GM12874 (cell line): Measurements from ENCODE around the gene ABHD2.
A peak's percentile ranks its signal among the peaks of the same experiment; 100 is the strongest.

Experiments used
- CTCF ChIP-seq: IDR thresholded peaks from 2 replicates; pipeline ENCODE4 v1.5.1; 2011; ENCODE audit warnings: low read depth, mild to moderate bottlenecking, control low read depth, low read length, moderate library complexity; ENCODE audit not compliant: insufficient read depth

The ABHD2 gene

DNA sequence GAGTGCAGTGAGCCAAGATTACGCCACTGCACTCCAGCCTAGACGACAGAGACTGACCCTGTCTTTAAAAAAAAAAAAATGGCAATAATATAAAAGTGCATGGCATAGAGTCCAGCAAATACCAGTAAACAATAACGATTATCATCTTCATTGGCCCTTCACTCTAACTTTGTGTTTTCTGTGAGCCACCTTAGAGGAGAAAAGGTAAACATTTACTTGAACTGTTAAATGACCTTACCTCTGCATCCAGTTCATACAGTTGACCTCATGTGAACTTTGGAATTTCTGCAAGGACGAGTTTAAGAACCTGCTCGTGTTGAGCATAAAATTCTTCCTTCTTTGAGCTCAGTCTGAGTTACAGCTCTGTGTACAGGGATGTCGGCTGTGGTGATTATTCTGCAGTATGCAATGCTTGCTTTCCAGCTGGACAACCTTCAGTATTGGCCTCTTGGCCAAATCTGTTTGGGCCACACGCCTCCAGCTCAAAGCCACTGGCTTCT, 76.5 kb downstream of the ABHD2 start:
- no peak for TF ChIP-seq CTCF

DNA sequence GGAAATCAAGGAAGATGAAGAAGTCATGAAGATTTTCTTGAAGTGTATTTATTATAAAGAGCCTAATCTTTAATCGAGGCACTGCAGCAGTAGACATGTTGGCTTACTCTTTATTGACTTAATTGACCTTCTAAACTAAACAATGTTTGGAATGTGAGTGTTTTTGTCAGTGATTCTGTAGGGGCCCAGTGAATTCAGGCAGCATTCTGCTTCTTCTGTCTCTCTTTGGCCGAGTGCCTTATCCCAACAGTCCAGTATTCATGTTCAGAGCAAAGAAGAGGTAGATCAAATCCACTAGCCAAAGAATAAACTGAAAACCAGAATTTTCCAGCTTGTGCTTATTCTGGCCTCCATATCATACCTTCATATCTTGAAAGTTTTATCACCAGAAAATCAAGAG, 77.4 kb downstream of the ABHD2 start:
- no peak for TF ChIP-seq CTCF

- TF ChIP-seq CTCF, result no peak
Observed at GRCh38 chr15:89167267-89168176, 79.3 kb downstream of the ABHD2 start.

DNA sequence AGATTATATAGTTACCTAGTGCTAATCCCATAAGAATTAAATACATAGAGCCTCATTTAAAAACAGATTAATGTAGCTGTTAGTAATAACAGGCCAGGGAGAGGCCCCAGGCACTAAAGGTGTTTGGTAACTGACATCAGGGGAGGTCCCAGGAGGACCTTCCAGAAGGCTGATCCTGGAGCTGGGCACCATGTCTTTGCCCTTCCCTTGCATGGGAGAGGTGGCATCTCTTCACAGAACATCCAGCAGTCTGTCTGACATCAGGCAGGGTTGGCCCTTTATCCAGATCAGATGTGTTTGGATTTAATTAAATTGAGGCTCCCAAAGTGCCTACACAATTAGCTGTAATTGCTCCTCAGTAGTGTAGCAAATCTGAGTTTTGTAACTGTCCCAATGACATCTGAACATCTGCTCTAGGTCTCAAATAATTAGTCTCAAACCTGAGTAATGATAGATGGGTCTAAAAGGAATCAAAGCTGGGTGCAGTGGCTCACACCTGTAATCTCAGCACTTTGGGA, 80.1 kb downstream of the ABHD2 start:
- no peak for TF ChIP-seq CTCF

GRCh38 chr15:89170364-89170763, 82.1 kb downstream of the ABHD2 start:
- no peak for TF ChIP-seq CTCF

DNA sequence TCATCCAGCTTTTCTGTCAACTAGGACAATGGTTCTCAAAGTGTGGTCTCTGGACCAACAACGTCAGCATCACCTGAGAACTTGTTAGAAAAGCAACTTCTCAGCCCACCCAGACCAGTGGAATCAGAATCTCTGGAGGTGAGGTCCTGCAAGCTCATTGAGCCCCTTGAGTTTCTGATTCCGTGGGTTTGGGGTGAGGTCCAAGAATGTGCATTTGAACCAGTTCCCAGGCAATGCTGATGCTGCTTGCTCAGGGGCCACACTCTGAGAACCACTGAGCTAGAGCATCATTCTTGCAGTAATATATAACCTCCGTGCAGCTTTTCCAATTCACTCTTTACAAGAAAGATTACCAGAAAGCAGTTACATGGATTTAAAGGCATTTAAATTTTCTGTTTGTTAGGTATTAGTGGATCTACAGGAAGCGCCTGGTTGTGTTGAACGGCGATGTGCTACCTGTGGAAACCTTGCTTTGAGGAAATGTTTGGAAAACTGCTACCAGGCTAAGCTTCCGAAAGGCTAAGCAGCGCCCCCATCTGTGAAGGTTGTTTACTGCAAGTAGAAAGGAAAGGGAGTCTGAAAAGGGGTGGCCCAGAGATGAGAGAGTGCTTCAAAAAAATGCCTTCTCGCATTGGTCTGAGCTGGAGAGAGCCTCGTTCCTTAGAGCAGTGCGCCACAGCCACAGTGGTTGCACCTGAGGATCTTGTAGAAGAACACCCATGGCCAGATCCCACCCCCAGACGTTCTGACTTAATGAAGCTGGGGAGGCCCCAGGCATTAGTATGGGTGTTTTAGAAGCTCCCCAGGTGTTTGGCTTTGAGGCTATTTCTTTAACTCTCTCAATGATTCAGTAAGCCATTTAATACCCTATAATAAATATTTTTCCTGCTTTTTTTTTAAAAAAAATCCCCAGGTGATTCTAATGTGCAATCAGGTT, 83.1 kb downstream of the ABHD2 start:
- TF ChIP-seq CTCF, result peak; percentile 59; the same call in 1 of the 2 replicates

GRCh38 chr15:89172921-89173320, 84.7 kb downstream of the ABHD2 start:
- no peak for TF ChIP-seq CTCF
